GM21526 (cell line): ENCODE results near the gene RPS6KC1.
A peak's percentile ranks its signal among the peaks of the same experiment; 100 is the strongest.
"Not testable (repeated sequence)": the region's sequence is repeated elsewhere in the genome, so short reads cannot be mapped to it uniquely, and the experiment has no call there.

ENCODE experiments used
- ATAC-seq: cut with Tn5 transposase; IDR thresholded peaks from one replicate; pipeline ENCODE4 v1.9.1; 2021; ENCODE audit warnings: moderate library complexity; ENCODE audit not compliant: unreplicated experiment, low FRiP score

The RPS6KC1 gene

GRCh38 chr1:213103377-213104306, 52.6 kb downstream of the RPS6KC1 start:
- no peak for ATAC-seq

- ATAC-seq: no peak
These were observed 53.6 kb downstream of the RPS6KC1 start for GRCh38 chr1:213104604-213105003.

- no peak for ATAC-seq
These were observed 55.3 kb downstream of the RPS6KC1 start for GRCh38 chr1:213106298-213106697.

GRCh38 chr1:213107613-213108012, 56.6 kb downstream of the RPS6KC1 start:
- no peak for ATAC-seq

GRCh38 chr1:213110349-213111300, 59.6 kb downstream of the RPS6KC1 start:
- ATAC-seq: peak; percentile 56

GRCh38 chr1:213111502-213111901, 60.5 kb downstream of the RPS6KC1 start:
- ATAC-seq: no peak

- ATAC-seq: not testable (repeated sequence)
These were observed 61.7 kb downstream of the RPS6KC1 start for GRCh38 chr1:213112723-213113122.

GRCh38 chr1:213117699-213118180, 66.7 kb downstream of the RPS6KC1 start:
- ATAC-seq: not testable (repeated sequence)

- ATAC-seq: no peak
These were observed 68.8 kb downstream of the RPS6KC1 start for GRCh38 chr1:213119794-213120193.

- no peak for ATAC-seq
These were observed 69.3 kb downstream of the RPS6KC1 start for GRCh38 chr1:213120386-213120785.

GRCh38 chr1:213120961-213121360, 69.9 kb downstream of the RPS6KC1 start:
- no peak for ATAC-seq

- ATAC-seq: no peak
These were observed 71.5 kb downstream of the RPS6KC1 start for GRCh38 chr1:213122514-213122929.

GRCh38 chr1:213123087-213123486, 72.0 kb downstream of the RPS6KC1 start:
- no peak for ATAC-seq

- ATAC-seq: no peak
These were observed 72.5 kb downstream of the RPS6KC1 start for GRCh38 chr1:213123536-213123935.

GRCh38 chr1:213124590-213124989, 73.5 kb downstream of the RPS6KC1 start:
- no peak for ATAC-seq

- no peak for ATAC-seq
These were observed 74.6 kb downstream of the RPS6KC1 start for GRCh38 chr1:213125643-213126042.

- no peak for ATAC-seq
These were observed 76.0 kb downstream of the RPS6KC1 start for GRCh38 chr1:213127074-213127473.

- no peak for ATAC-seq
These were observed 81.0 kb downstream of the RPS6KC1 start for GRCh38 chr1:213131851-213132655.

GRCh38 chr1:213135572-213135971, 84.5 kb downstream of the RPS6KC1 start:
- ATAC-seq: no peak
